Measurements from ENCODE around the gene PHPT1. TPM values are rescaled to one million over a fixed set of nuclear protein-coding genes. Genes with fewer than 3 reads are reported as not detected.
"Not testable (repeated sequence)": the region's sequence is repeated elsewhere in the genome, so short reads cannot be mapped to it uniquely, and the experiment has no call there.

PHPT1 gene
- total RNA-seq, 1 donor = 36.9 TPM

DNA sequence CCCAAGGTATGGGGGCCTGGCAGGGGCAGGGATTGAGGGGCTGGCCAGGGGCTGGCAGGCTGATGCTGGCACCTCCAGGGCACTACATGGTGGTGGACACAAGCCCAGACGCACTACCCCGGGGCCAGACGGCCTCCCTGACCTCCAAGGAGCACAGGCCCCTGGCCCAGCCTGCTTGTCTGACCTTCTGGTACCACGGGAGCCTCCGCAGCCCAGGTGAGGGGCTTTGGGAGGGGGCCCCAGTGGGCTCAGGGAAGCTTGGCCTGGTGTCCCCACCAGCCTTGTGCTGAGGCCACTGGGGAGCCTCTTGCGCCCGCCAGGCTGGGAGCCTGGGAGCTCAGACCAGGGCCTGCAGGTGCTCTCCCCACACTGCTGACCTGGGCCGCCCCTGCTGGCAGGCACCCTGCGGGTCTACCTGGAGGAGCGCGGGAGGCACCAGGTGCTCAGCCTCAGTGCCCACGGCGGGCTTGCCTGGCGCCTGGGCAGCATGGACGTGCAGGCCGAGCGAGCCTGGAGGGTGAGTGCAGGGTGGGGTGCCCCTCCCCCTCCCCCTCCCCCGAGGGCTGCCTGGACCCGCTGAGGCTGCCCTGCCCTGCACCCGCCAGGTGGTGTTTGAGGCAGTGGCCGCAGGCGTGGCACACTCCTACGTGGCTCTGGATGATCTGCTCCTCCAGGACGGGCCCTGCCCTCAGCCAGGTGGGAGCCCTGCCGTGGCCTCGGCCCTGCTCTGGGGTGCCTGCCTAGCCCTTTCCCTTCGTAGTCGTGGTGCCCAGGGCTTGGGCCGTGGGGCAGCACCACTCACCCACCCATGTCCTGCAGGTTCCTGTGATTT, 8.6 kb downstream of the PHPT1 start:
- no peak for DNase-seq (ENCODE audit: low read depth in 2 of 3, low spot score in 2 of 3)

DNA sequence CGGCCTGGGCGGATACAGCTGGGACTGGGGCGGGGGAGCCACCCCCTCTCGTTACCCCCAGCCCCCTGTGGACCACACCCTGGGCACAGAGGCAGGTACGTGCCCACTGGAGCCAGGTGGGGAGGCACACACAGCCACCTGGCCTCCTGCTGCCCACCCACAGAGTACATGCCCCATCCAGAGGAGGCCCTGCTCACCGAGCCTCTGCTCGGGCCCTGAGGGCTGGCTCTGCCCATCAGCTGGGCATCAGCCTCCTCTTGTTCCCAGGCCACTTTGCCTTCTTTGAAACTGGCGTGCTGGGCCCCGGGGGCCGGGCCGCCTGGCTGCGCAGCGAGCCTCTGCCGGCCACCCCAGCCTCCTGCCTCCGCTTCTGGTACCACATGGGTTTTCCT, 9.2 kb downstream of the PHPT1 start:
- no peak for DNase-seq (ENCODE audit: low read depth in 2 of 3, low spot score in 2 of 3)

- DNase-seq (ENCODE audit: low read depth in 2 of 3, low spot score in 2 of 3) = no peak
Observed at GRCh38 chr9:136858844-136859757, 9.9 kb downstream of the PHPT1 start.

GRCh38 chr9:136860529-136860928, 11.3 kb downstream of the PHPT1 start:
- no peak for DNase-seq (ENCODE audit: low read depth in 2 of 3, low spot score in 2 of 3)

- no peak for DNase-seq (ENCODE audit: low read depth in 2 of 3, low spot score in 2 of 3)
Observed at GRCh38 chr9:136860933-136861873, 12.0 kb downstream of the PHPT1 start.

DNA sequence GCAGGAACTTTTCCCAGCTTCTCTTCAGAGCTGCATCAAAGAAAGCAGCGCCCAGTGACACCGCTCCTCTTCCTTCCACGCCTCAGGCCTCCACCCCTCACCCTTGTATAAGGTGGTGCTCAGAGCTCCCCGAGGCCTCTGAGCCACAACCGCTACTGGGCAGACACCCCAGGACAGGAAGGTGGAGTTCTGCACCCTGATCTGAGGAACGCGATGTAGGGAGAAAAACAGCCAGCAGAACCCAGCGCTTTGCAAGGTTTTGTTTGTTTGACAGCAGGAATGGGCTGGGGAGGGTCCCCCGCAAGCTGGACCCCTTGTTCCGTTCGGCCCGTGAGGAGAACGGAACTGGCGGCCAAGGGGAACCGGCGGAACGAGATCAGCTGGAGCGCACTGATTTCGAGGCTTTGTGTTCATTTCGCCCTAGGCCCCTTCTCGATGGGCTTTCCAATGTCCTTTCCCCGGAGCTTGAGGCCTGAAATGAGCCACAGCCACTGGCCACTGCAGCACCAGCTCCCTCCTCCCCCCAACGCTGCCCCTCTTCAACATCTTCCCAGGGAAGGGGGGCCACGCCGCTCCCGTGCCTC, 12.8 kb downstream of the PHPT1 start:
- DNase-seq (ENCODE audit: low read depth in 2 of 3, low spot score in 2 of 3) = no peak

GRCh38 chr9:136862849-136863622, 13.8 kb downstream of the PHPT1 start:
- no peak for DNase-seq (ENCODE audit: low read depth in 2 of 3, low spot score in 2 of 3)

DNA sequence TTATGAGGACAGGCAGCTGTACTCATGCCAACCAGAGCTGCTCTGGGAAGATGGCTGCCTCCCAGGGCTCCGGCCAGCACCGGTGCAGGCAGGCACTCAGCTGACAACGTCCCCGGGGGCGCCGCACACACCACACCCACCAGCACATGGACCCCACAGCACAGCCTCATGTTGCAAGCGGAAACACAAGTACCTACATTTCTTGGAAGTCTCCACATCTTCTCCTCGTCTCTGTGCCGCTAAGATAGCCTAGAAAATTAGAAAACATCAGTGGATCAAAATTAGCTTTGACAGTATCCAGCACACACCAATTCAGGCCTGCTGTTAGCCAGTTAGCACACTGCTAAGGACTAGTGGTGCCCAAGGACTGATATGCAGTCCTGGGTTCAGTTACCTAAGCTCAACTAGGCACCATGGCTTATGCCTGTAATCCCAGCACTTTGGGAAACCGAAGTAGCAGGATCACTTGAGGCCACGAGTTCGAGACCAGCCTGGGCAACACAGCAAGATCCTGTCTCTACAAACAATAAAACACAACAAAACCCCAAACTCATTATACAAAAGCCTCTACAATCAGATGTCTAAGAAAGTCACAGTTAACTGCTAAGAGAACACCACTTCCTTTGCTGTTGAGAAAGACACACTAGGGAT, 14.5 kb downstream of the PHPT1 start:
- DNase-seq (ENCODE audit: low read depth in 2 of 3, low spot score in 2 of 3) = no peak

DNA sequence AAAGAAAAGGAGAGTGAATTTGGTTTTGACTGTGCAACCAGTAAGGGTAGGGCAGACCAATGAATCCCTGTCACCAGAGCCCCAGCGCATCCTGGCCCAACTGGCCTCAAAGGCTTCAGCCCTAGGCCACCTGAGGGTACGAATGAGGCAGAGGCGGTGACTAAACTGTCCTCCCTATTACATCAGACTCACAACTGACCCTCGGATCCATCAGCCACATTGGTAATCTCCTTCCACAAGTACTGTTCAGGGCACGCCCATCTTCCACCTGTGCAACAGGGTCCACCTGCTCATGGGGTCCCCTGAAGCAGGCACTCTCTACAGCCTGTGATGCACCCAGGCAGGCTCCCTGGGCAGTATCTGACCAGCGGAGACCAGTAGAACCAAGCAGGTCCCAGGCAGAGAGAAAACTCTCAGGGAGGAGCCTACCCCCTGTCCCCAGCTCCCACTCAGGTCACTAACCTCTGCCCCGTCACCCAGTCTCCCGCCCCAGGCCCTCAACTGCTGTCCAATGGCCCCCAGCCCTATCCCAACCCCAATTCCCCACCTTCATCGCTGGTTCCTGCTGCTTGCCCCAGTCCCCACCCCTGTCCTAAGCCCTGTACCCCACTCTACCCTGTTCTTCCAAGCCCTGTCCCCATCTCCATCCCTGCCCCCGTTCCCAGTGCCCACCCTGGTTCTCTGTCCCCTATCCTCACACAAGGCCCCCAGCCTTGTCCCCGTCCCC, 16.0 kb downstream of the PHPT1 start:
- DNase-seq (ENCODE audit: low read depth in 2 of 3, low spot score in 2 of 3) = no peak

DNA sequence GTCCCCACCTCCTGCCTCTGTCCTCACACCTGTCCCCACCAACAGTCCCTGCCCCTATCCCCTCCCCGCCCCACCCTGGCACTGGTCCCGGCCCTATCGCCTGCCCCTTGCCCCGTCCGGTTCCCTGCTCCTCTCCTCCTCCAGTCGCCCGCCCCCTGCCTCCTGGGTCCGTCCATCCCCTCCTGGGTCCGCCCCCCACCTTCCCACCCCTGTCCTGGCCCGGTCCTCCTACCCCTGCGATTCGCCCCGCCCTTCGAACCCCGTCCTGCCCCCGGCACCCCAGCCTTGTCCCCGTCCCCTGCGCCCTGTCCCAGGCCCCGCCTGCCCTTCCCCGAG, 16.5 kb downstream of the PHPT1 start:
- no peak for DNase-seq (ENCODE audit: low read depth in 2 of 3, low spot score in 2 of 3)

GRCh38 chr9:136866898-136867421, 17.8 kb downstream of the PHPT1 start:
- DNase-seq (ENCODE audit: low read depth in 2 of 3, low spot score in 2 of 3) = not testable (repeated sequence)

DNA sequence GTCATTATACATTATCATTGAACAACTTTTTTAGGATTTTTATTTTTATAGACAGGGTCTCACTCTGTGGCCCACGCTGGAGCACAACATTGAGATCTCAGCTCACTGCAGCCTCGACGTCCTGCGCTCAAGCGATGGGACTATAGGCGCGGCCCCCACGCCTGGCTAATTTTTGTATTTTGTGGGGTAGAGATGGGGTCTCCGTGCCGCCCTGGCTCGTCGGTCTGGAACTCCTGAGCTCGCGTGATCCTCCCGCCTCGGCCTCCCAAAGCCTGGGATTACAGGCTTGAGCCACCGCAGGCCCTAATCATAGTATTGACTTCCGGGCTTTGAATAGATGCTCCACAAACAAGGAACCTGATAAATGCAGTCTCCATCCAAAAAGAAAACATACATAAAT, 18.3 kb downstream of the PHPT1 start:
- DNase-seq (ENCODE audit: low read depth in 2 of 3, low spot score in 2 of 3) = no peak

GRCh38 chr9:136867917-136868316, 18.7 kb downstream of the PHPT1 start:
- DNase-seq (ENCODE audit: low read depth in 2 of 3, low spot score in 2 of 3) = no peak

DNA sequence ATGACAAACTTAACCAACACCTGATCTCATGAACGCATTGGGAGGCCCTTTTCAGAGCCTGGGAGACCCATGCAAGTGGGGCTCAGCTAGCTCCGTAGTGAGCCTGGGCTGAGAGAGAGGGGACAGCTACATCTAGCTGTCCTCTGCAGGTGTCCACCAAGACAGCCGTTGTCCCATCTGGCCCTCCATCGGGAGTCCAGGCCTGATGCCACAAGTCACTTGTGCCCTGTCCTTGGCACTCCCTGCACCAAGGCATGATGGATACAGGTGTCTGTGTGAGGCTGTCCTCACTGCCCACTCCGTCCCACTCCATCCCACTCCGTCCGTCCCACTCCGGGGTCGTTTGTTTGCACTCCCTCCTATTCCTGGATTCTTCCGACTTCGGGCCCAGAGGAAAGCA, 19.4 kb downstream of the PHPT1 start:
- no peak for DNase-seq (ENCODE audit: low read depth in 2 of 3, low spot score in 2 of 3)

DNA sequence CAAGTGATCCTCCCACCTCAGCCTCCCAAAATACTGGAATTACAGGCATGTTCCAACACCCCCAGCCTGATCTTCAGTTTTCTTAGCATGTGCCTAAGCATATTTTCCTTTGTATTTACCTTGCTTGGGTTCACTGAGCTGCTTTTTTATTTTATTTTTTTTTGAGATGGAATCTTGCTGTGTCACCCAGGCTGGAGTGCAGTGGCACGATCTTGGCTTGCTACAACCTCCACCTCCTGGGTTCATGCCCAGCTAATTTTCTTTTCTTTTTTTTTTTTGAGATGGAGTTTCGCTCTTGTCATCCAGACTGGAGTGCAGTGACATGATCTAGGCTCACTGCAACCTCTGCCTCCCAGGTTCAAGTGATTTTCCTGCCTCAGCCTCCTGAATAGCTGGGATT, 20.4 kb downstream of the PHPT1 start:
- not testable (repeated sequence) for DNase-seq (ENCODE audit: low read depth in 2 of 3, low spot score in 2 of 3)

DNA sequence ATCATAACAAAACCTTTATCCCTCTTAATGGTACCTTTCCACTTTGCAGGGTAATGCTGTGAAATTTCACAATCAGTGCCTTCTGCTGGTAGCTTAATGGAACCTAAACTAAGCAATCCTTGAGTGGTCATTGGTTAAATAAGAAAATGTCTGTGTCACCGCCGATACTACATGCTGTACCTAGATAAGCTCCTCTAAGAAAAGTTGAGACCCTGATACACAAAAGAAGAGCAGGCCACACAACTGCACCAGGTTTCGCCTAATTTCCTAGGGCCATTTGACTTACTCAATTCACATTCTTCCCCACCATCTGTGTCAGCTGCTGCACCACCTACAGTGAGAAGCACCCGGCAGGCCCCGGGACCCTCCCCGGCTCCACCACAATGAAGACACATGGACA, 25.9 kb downstream of the PHPT1 start:
- no peak for DNase-seq (ENCODE audit: low read depth in 2 of 3, low spot score in 2 of 3)

GRCh38 chr9:136876476-136876875, 27.3 kb downstream of the PHPT1 start:
- no peak for DNase-seq (ENCODE audit: low read depth in 2 of 3, low spot score in 2 of 3)

- no peak for DNase-seq (ENCODE audit: low read depth in 2 of 3, low spot score in 2 of 3)
Observed at GRCh38 chr9:136880651-136881050, 31.4 kb downstream of the PHPT1 start.

All from hematopoietic multipotent progenitor cell (in vitro differentiated cells).